ENCODE data around the gene CEL.

DNA sequence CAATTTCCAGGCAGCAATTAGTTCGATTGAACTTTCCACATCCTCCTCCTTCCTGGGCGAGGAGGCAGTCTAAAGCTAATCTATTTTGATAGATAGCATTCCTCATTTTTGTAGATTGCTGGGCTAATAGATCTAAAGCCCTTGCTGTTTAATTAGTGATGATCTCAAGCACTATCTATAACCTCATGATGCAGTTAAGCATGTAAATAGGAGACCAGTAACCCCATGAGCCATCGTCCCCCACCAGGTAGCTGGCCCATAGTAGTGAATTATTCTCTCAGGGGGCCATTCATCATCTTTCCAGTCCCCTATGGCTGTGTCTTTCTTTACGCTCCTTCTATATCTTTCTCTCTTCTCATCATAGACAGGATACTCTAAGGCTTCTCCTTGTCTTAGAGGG, 14.9 kb downstream of the CEL start:
- TF ChIP-seq, protein P1, sequence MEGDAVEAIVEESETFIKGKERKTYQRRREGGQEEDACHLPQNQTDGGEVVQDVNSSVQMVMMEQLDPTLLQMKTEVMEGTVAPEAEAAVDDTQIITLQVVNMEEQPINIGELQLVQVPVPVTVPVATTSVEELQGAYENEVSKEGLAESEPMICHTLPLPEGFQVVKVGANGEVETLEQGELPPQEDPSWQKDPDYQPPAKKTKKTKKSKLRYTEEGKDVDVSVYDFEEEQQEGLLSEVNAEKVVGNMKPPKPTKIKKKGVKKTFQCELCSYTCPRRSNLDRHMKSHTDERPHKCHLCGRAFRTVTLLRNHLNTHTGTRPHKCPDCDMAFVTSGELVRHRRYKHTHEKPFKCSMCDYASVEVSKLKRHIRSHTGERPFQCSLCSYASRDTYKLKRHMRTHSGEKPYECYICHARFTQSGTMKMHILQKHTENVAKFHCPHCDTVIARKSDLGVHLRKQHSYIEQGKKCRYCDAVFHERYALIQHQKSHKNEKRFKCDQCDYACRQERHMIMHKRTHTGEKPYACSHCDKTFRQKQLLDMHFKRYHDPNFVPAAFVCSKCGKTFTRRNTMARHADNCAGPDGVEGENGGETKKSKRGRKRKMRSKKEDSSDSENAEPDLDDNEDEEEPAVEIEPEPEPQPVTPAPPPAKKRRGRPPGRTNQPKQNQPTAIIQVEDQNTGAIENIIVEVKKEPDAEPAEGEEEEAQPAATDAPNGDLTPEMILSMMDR (IDR thresholded peaks at IDR 0.05), result no peak
- TF ChIP-seq POLR2A (IDR thresholded peaks at IDR 0.05), result no peak

All from prostate gland (tissue), 2 donors.